ENCODE data around the gene CTRB2. TPM values are rescaled to one million over a fixed set of nuclear protein-coding genes. Genes with fewer than 3 reads are reported as not detected.

CTRB2 gene
- total RNA-seq, 1 experiment from 2014 or later = not detected

- DNase-seq (ENCODE audit: extremely low read depth, low read depth) = no peak
These were observed 18.0 kb downstream of the CTRB2 start for GRCh38 chr16:75188832-75189477.

- DNase-seq (ENCODE audit: extremely low read depth, low read depth) = no peak
These were observed 25.3 kb downstream of the CTRB2 start for GRCh38 chr16:75181630-75182029.

- DNase-seq (ENCODE audit: extremely low read depth, low read depth) = no peak
These were observed 27.8 kb downstream of the CTRB2 start for GRCh38 chr16:75179208-75179607.

- DNase-seq (ENCODE audit: extremely low read depth, low read depth) = no peak
These were observed 30.0 kb downstream of the CTRB2 start for GRCh38 chr16:75176926-75177325.

- no peak for DNase-seq (ENCODE audit: extremely low read depth, low read depth)
These were observed 31.9 kb downstream of the CTRB2 start for GRCh38 chr16:75175074-75175473.

- DNase-seq (ENCODE audit: extremely low read depth, low read depth) = no peak
These were observed 34.4 kb downstream of the CTRB2 start for GRCh38 chr16:75172578-75172977.

- DNase-seq (ENCODE audit: extremely low read depth, low read depth) = no peak
These were observed 37.0 kb downstream of the CTRB2 start for GRCh38 chr16:75169899-75170405.

- DNase-seq (ENCODE audit: extremely low read depth, low read depth) = no peak
These were observed 46.6 kb downstream of the CTRB2 start for GRCh38 chr16:75160386-75160785.

Other genes with a start within 250 kb of the CTRB2 start
- gene WDR59, start 222.0 kb downstream of the CTRB2 start, total RNA-seq (2014; rRNA removed; shearing (Covaris generic)) = 19.7 and 26.9 TPM in 2 replicates
- gene ZNRF1, start 208.1 kb downstream of the CTRB2 start, total RNA-seq (2014; rRNA removed; shearing (Covaris generic)) = 11.6 and 11.8 TPM in 2 replicates
- 2.4 and 2.6 TPM in 2 replicates for gene LDHD, start 90.4 kb downstream of the CTRB2 start, total RNA-seq (2014; rRNA removed; shearing (Covaris generic))
- 17.4 and 18.5 TPM in 2 replicates for gene ZFP1, start 58.6 kb downstream of the CTRB2 start, total RNA-seq (2014; rRNA removed; shearing (Covaris generic))
- gene CTRB1, start 11.8 kb upstream of the CTRB2 start, total RNA-seq (2014; rRNA removed; shearing (Covaris generic)) = not detected in 2 replicates
- gene BCAR1, start 44.5 kb upstream of the CTRB2 start, total RNA-seq (2014; rRNA removed; shearing (Covaris generic)) = 9.9 and 10.3 TPM in 2 replicates
- gene CFDP1, start 226.3 kb upstream of the CTRB2 start, total RNA-seq (2014; rRNA removed; shearing (Covaris generic)) = 22.9 and 23.7 TPM in 2 replicates

Measured in NCI-H460 (cell line).